ENCODE measurements around the gene HOXC6.

HOXC6 gene

DNA sequence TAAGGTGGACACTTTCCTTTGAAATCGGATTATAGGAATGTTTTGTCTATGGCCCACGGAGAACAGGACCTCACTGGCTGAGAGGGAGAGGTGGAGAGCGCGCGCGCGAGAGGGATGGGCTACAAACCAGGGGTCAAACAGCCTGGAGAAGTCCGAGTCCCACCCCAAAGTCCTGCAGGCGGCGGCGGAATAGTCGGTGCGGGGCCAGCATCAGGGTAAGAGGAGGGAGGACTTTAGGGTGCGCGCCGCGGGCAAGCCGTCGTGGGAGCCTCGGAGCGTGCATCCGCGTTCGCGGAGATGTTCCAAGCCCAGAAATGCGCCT is 22.7 kb upstream of the HOXC6 start:
- Histone ChIP-seq H3K36me3 (ENCODE audit: insufficient read depth, low read length) (no peaks in the 10 kb centered on the region), H3K9me3 (ENCODE audit: insufficient read depth, low read depth, low read length) (no peaks in the 10 kb centered on the region), H3K27ac (ENCODE audit: low read depth, low read length) (no peak overlapping the region), H3K4me3 (ENCODE audit: low read length) (no peak overlapping the region), H3K27me3 (ENCODE audit: insufficient read depth, low read length) (peaks cover 100% of the 10 kb centered on the region), H3K4me1 (ENCODE audit: insufficient read depth, low read length) (0 out of 2 replicates have a peak, but pooled peaks cover 2% of the 10 kb centered on the region), H3K9ac (ENCODE audit: low read depth, low read length) (no peak overlapping the region)
- WGBS: 7% methylated on average over 26 of the region's 26 CpGs

DNA sequence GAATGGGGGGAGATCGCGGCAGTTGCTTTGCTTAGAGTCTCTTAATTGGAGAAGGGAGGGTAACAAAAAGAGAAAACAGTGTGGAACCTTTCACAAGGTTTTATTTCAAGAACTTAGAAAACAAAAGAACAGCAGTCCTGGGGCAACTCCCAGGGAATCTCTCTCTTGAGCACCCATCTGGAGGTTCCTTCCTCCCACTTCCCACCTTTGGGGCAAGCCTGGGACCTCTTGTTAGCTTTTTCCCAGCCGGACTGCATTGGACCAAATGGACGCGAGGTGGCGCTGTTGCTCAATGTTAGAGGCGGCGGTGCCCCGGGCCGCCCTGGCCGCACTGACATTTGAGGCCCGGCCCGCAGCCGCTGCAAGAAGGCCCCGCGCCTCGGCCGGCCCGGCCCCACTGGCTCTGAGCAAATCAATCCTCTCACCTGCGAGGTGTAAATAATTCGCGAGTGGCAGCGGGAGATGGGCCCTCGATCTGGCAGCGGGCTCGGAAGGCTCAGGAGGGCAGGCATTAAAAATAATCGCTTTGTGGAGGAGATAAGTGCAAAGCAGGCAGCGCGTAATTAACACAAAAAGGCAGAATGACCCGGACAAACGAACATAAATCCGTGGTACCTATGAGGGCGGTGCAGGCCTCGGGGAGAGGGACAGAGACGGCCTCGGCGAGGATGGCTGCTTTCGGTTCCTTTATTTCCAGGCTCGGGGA is 22.2 kb upstream of the HOXC6 start:
- Histone ChIP-seq H3K4me1 (ENCODE audit: insufficient read depth, low read length) (peaks cover 2% of the 10 kb centered on the region; the same call in 1 of the 2 replicates), H3K9me3 (ENCODE audit: insufficient read depth, low read depth, low read length) (no peaks in the 10 kb centered on the region), H3K4me3 (ENCODE audit: low read length) (no peak overlapping the region), H3K9ac (ENCODE audit: low read depth, low read length) (no peak overlapping the region), H3K27ac (ENCODE audit: low read depth, low read length) (no peak overlapping the region), H3K36me3 (ENCODE audit: insufficient read depth, low read length) (no peaks in the 10 kb centered on the region), H3K27me3 (ENCODE audit: insufficient read depth, low read length) (peaks cover 100% of the 10 kb centered on the region)
- 9% methylated on average over 39 of the region's 39 CpGs for WGBS

- no peak overlapping the region for H3K4me3 ChIP-seq (ENCODE audit: low read length)
- WGBS: 24% methylated on average over 22 of the region's 22 CpGs
- peaks cover 100% of the 10 kb centered on the region for H3K27me3 ChIP-seq (ENCODE audit: insufficient read depth, low read length)
- peaks cover 2% of the 10 kb centered on the region; the same call in 1 of the 2 replicates for H3K4me1 ChIP-seq (ENCODE audit: insufficient read depth, low read length)
- H3K9ac ChIP-seq (ENCODE audit: low read depth, low read length): no peak overlapping the region
- no peaks in the 10 kb centered on the region for H3K36me3 ChIP-seq (ENCODE audit: insufficient read depth, low read length)
- no peaks in the 10 kb centered on the region for H3K9me3 ChIP-seq (ENCODE audit: insufficient read depth, low read depth, low read length)
- H3K27ac ChIP-seq (ENCODE audit: low read depth, low read length): no peak overlapping the region
Observed at GRCh38 chr12:54006559-54007220, 21.6 kb upstream of the HOXC6 start.

DNA sequence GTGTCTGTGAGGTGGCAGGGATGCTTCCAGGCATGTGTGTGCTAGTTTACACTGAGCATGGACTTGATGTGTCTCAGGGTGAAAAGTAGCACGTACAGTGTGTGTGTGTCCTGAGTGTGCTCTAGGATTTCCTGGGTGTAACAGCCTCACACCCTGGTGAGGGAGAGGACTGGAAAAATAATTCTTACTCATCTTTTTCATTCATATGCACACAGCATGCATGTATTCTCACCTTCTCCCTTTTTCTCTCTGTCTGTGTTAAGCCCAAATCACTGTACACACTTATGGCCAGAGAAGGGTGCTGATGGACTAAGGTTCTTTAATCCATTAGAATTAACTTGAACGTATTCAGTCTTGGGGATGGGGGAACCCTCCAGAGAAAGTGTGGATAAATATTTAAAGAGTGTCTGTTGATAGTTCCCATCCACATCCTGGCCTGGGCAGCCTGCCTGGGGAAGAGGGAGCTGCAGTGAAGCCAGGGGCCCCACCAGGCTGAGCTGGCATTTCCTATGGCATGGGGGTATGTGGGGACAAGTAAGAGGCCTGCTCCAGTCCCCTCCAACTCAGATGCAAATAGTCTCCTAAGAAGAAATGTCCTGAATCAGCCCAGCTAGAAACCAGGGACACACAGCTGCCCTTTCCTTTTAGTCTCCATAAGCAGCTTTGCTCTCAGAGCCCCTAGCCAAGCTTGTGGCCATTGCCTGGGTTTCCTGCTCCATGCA is 20.5 kb upstream of the HOXC6 start:
- no peak overlapping the region for H3K9ac ChIP-seq (ENCODE audit: low read depth, low read length)
- peaks cover 2% of the 10 kb centered on the region; the same call in 1 of the 2 replicates for H3K4me1 ChIP-seq (ENCODE audit: insufficient read depth, low read length)
- peaks cover 100% of the 10 kb centered on the region for H3K27me3 ChIP-seq (ENCODE audit: insufficient read depth, low read length)
- H3K4me3 ChIP-seq (ENCODE audit: low read length): no peak overlapping the region
- 22% methylated on average over 2 of the region's 2 CpGs for WGBS
- H3K9me3 ChIP-seq (ENCODE audit: insufficient read depth, low read depth, low read length): no peaks in the 10 kb centered on the region
- H3K36me3 ChIP-seq (ENCODE audit: insufficient read depth, low read length): no peaks in the 10 kb centered on the region
- H3K27ac ChIP-seq (ENCODE audit: low read depth, low read length): no peak overlapping the region

- no peaks in the 10 kb centered on the region for H3K9me3 ChIP-seq (ENCODE audit: insufficient read depth, low read depth, low read length)
- H3K27me3 ChIP-seq (ENCODE audit: insufficient read depth, low read length): peaks cover 100% of the 10 kb centered on the region
- no peak overlapping the region for H3K4me3 ChIP-seq (ENCODE audit: low read length)
- 23% methylated on average over 2 of the region's 2 CpGs for WGBS
- no peak overlapping the region for H3K27ac ChIP-seq (ENCODE audit: low read depth, low read length)
- no peak overlapping the region for H3K9ac ChIP-seq (ENCODE audit: low read depth, low read length)
- no peaks in the 10 kb centered on the region for H3K36me3 ChIP-seq (ENCODE audit: insufficient read depth, low read length)
- H3K4me1 ChIP-seq (ENCODE audit: insufficient read depth, low read length): peaks cover 2% of the 10 kb centered on the region; the same call in 1 of the 2 replicates
Observed at GRCh38 chr12:54008260-54008552, 20.0 kb upstream of the HOXC6 start.

DNA sequence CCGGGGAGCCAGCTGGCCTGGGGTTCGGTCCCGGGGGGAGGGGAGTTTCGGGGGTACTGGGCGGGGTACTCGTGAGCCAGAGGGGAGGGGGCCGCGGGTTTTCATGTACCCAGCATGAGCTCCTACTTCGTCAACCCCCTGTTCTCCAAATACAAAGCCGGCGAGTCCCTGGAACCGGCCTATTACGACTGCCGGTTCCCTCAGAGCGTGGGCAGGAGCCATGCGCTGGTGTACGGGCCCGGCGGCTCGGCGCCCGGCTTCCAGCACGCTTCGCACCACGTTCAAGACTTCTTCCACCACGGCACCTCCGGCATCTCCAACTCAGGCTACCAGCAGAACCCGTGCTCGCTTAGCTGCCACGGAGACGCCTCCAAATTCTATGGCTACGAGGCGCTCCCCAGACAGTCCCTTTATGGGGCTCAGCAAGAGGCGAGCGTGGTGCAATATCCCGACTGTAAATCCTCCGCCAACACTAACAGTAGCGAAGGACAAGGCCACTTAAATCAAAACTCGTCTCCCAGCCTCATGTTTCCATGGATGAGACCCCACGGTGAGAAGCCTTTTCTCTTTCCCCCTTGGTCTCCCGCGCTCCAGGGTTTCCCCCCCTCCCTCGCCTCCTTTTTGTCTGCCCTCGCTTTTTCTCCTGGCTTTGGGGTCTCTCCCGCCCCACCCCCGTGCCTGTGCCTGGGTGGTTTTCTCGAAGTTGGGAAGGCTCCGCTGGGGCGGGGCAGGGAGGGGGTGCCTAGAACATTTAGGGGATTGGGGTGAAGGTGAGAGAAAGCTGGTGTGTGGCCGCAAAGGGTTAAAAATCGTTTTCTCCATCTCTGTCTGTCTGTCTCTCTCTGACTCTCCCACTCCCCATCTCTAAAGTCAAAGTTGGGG is 18.8 kb upstream of the HOXC6 start:
- WGBS: 5% methylated on average over 48 of the region's 51 CpGs
- H3K4me1 ChIP-seq (ENCODE audit: insufficient read depth, low read length): peaks cover 2% of the 10 kb centered on the region; the same call in 1 of the 2 replicates
- no peak overlapping the region for H3K4me3 ChIP-seq (ENCODE audit: low read length)
- no peak overlapping the region for H3K9ac ChIP-seq (ENCODE audit: low read depth, low read length)
- H3K27ac ChIP-seq (ENCODE audit: low read depth, low read length): no peak overlapping the region
- H3K27me3 ChIP-seq (ENCODE audit: insufficient read depth, low read length): peaks cover 100% of the 10 kb centered on the region
- no peaks in the 10 kb centered on the region for H3K9me3 ChIP-seq (ENCODE audit: insufficient read depth, low read depth, low read length)
- no peaks in the 10 kb centered on the region for H3K36me3 ChIP-seq (ENCODE audit: insufficient read depth, low read length)

- Histone ChIP-seq H3K9ac (ENCODE audit: low read depth, low read length) (no peak overlapping the region), H3K9me3 (ENCODE audit: insufficient read depth, low read depth, low read length) (no peaks in the 10 kb centered on the region), H3K4me1 (ENCODE audit: insufficient read depth, low read length) (peaks cover 2% of the 10 kb centered on the region; the same call in 1 of the 2 replicates), H3K27ac (ENCODE audit: low read depth, low read length) (no peak overlapping the region), H3K4me3 (ENCODE audit: low read length) (no peak overlapping the region), H3K27me3 (ENCODE audit: insufficient read depth, low read length) (peaks cover 100% of the 10 kb centered on the region), H3K36me3 (ENCODE audit: insufficient read depth, low read length) (no peaks in the 10 kb centered on the region)
- WGBS: 12% methylated on average over 10 of the region's 10 CpGs
Observed at GRCh38 chr12:54010053-54010971, 17.9 kb upstream of the HOXC6 start.

DNA sequence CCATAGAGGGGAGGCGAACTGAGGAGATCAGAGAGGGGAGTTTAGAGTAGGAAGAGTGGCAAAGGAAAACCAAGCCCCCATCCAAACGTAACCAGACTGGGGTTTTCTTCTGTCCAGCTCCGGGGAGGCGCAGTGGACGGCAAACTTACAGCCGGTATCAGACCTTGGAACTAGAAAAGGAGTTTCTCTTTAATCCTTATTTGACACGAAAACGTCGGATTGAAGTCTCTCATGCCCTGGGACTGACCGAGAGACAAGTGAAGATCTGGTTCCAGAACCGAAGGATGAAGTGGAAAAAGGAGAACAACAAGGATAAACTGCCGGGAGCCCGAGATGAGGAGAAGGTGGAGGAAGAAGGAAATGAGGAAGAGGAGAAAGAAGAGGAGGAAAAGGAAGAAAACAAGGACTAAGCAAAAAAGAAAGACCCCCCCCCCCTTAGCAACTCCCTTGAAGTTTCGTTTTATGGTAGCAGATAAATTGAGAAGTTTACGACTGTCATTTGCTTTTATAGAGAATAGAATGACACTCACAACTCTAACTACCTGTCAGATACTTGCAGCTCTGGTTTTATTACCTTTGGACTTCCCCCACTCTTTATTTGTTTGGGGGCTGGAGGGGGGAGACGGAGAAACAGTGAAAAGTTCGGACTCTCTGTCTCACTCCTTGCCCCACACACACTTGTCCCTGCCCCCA is 17.1 kb upstream of the HOXC6 start:
- H3K27ac ChIP-seq (ENCODE audit: low read depth, low read length): no peak overlapping the region
- H3K27me3 ChIP-seq (ENCODE audit: insufficient read depth, low read length): peaks cover 100% of the 10 kb centered on the region
- peaks cover 2% of the 10 kb centered on the region; the same call in 1 of the 2 replicates for H3K4me1 ChIP-seq (ENCODE audit: insufficient read depth, low read length)
- no peak overlapping the region for H3K9ac ChIP-seq (ENCODE audit: low read depth, low read length)
- no peaks in the 10 kb centered on the region for H3K36me3 ChIP-seq (ENCODE audit: insufficient read depth, low read length)
- no peaks in the 10 kb centered on the region for H3K9me3 ChIP-seq (ENCODE audit: insufficient read depth, low read depth, low read length)
- H3K4me3 ChIP-seq (ENCODE audit: low read length): no peak overlapping the region
- WGBS: 9% methylated on average over 13 of the region's 17 CpGs

DNA sequence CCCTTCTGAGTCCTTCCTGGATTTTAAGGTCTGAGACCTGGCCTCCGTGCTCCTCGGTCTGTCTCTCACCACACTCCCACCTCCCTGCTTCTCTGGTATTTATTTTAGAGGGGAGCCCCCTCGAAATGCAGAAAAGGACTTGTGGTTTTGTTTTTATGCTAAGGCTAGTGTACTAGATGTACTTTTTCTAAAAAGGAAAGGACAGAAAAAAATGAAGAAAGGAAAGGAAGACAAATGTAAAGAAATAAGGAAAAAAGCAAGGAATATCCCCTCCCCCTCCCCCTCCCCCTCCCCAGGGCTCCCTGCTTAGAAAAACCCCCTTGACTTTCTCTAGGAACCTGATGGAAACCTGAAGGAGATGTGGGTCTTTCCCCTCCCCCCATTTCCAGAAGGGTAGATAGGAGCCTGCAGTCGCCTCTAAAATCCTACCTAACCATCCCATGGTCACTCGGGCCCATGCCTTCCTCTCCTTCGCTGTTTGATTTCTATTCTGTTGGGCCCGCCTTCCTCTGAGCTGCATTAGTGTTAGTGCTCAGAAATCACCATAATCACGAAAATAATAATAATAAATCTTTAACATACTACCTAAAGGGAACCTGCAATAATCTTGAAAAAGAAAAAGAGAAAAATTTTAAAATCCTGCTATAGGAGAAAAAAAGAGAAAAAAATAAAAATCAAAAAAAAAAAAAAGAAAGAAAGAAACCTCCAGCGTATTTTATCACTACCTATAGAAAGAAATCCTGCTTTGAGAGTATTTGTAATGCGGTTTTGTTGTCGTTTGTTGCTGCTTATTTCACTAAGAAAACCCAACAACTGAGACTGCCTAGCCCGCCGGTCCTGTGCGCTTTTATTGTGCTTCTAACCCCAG is 16.3 kb upstream of the HOXC6 start:
- Histone ChIP-seq H3K27me3 (ENCODE audit: insufficient read depth, low read length) (peaks cover 100% of the 10 kb centered on the region), H3K9me3 (ENCODE audit: insufficient read depth, low read depth, low read length) (no peaks in the 10 kb centered on the region), H3K36me3 (ENCODE audit: insufficient read depth, low read length) (no peaks in the 10 kb centered on the region), H3K4me3 (ENCODE audit: low read length) (no peak overlapping the region), H3K9ac (ENCODE audit: low read depth, low read length) (no peak overlapping the region), H3K4me1 (ENCODE audit: insufficient read depth, low read length) (peaks cover 2% of the 10 kb centered on the region; the same call in 1 of the 2 replicates), H3K27ac (ENCODE audit: low read depth, low read length) (no peak overlapping the region)
- 18% methylated on average over 5 of the region's 14 CpGs for WGBS

All from HUES64 (cell line).